ENCODE results near the gene FAM163B. TPM values are rescaled to one million over a fixed set of nuclear protein-coding genes. Genes with fewer than 3 reads are reported as not detected.
A peak's percentile ranks its signal among the peaks of the same experiment; 100 is the strongest.

The FAM163B gene
- total RNA-seq, 2 donors from 2014 or later = not detected

DNA sequence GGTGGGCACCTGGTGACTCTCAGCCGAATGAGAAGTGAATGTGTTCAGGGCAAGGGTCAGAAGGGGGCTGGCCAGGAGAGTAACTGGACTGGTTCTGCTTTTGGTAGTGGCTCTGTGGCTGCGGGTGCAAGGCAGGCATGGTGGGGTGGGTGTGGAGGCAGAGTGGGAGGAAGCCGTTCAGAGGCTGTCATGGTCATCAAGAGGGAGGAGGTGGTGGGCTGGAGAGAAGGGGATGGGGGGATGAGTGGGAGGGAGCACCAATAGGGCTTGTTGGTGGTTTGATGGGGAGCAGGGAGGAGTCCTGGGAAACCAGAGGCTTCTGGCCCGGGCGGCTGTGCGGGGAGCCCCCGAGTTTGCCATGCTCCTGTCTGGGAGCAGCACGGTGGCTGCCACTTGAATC lies 13.3 kb downstream of the FAM163B start:
- no peak overlapping the region for H3K4me3 Mint-ChIP-seq
- no peak for ATAC-seq (replicated peaks in 1 of 2)
- H3K27ac Mint-ChIP-seq = no peak overlapping the region

DNA sequence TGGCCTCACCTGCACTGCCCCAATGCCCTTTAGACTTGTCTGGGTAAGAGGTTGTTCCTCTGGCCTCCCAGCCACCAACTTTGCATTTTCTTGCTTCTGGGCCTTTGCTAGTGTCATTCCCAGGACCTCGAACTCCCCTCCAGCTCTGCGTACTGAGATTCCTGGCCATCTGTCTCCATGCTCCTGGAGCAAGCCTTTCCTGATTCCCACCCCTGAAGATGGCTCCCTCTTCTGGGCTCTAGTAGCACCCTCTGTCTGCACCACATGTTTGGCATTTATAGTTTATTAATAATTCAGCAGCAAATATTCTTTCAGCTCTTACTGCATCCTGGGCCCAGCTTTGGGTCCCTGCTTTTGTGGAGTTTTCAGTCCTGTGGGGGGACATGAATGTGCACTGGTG lies 14.9 kb downstream of the FAM163B start:
- no peaks in the 10 kb centered on the region for H3K4me1 Mint-ChIP-seq (ENCODE audit: low read depth)
- H3K27ac Mint-ChIP-seq = no peak overlapping the region
- H3K9me3 Mint-ChIP-seq = peaks cover 8 to 9% of the 10 kb centered on the region in 2 donors
- H3K27me3 Mint-ChIP-seq (ENCODE audit: low read depth) = no peaks in the 10 kb centered on the region
- peaks cover 8 to 9% of the 10 kb centered on the region in 2 donors for H3K36me3 Mint-ChIP-seq (ENCODE audit: insufficient read depth in 2 of 2)
- ATAC-seq (replicated peaks in 1 of 2) (no peak), DNase-seq (no peak)
- H3K4me3 Mint-ChIP-seq = no peak overlapping the region

More for the DNA sequence above, 13.3 kb downstream of the FAM163B start:
- Mint-ChIP-seq H3K4me1 (ENCODE audit: low read depth) (no peaks in the 10 kb centered on the region), H3K27me3 (ENCODE audit: low read depth) (no peaks in the 10 kb centered on the region), H3K36me3 (ENCODE audit: insufficient read depth in 2 of 2) (peaks cover 8 to 9% of the 10 kb centered on the region in 2 donors), H3K9me3 (peaks cover 8 to 9% of the 10 kb centered on the region in 2 donors)
- DNase-seq = no peak

DNA sequence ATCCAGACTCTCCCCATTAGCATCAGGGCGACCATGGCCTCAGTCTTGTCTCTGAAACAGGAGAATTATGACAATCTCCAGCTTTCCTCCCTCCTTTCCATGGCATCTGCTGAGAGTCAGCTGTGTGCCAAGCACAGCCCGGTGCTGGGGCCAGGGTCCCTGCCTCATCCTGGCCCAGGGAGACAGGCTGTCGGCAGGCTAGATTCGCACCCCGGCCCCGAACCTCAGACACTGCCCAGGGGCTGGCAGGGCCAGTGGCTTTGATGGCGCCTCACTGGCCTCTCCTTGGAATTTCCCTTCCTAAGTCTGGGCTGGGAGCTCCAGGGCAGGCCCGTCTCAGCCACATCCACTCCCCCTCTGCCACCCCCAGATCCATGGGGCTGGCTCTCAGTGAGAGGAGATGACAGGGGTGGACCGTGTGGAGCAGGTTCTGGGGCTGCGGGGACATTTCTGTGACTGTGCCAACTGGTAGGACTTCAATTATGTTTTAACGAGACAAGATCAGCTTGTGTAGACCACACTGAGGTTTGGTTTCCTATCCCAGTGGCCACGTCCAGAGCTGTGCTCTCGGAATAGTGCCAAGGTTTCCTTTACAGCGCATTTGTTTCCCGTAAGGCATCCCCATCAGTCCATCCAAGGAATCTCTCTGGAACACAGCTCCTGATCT lies 15.5 kb downstream of the FAM163B start:
- H3K27ac Mint-ChIP-seq = no peak overlapping the region
- H3K9me3 Mint-ChIP-seq = peaks cover 8 to 9% of the 10 kb centered on the region in 2 donors
- DNase-seq (no peak), ATAC-seq (replicated peaks in 1 of 2) (no peak)
- H3K4me3 Mint-ChIP-seq = no peak overlapping the region
- no peaks in the 10 kb centered on the region for H3K4me1 Mint-ChIP-seq (ENCODE audit: low read depth)
- H3K27me3 Mint-ChIP-seq (ENCODE audit: low read depth) = peaks cover under 1% of the 10 kb centered on the region
- H3K36me3 Mint-ChIP-seq (ENCODE audit: insufficient read depth in 2 of 2) = peaks cover 8 to 9% of the 10 kb centered on the region in 2 donors

GRCh38 chr9:133592731-133593409 lies 16.3 kb downstream of the FAM163B start:
- peaks cover 11% of the 10 kb centered on the region in 2 donors for H3K9me3 Mint-ChIP-seq
- ATAC-seq (replicated peaks in 1 of 2) = no peak
- H3K27me3 Mint-ChIP-seq (ENCODE audit: low read depth) = peaks cover 7% of the 10 kb centered on the region
- H3K4me1 Mint-ChIP-seq (ENCODE audit: low read depth) = no peaks in the 10 kb centered on the region
- H3K27ac Mint-ChIP-seq = no peak overlapping the region
- H3K4me3 Mint-ChIP-seq = no peak overlapping the region
- H3K36me3 Mint-ChIP-seq (ENCODE audit: insufficient read depth in 2 of 2) = peaks cover 10 to 11% of the 10 kb centered on the region in 2 donors
- DNase-seq = no peak

DNA sequence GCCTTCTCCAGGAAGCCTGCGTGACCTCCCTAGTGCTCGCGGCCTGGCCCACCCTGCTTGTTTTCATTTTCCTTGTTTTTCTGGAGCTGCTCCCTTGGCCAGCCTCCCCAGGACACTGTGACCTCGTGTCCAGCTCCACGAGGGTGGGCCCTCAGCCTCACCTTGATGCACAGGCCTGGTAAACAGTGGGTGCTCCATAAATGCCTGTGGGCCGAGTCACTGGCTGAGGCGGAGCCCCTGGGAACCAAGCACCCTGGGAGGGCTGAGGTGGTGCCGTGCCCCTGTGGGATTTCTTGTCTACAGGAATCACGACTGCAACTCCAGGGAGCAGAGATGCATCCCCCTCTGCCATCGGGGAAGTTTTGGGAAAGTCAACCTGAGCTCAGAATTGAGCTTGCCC lies 17.2 kb downstream of the FAM163B start:
- no peak for ATAC-seq (replicated peaks in 1 of 2)

GRCh38 chr9:133591116-133591910 lies 17.9 kb downstream of the FAM163B start:
- no peak for ATAC-seq (replicated peaks in 1 of 2)

More for the DNA sequence above, 17.2 kb downstream of the FAM163B start:
- Mint-ChIP-seq H3K4me1 (ENCODE audit: low read depth) (no peaks in the 10 kb centered on the region), H3K9me3 (peaks cover 4 to 5% of the 10 kb centered on the region in 2 donors), H3K27me3 (ENCODE audit: low read depth) (peaks cover 7% of the 10 kb centered on the region), H3K4me3 (no peak overlapping the region), H3K36me3 (ENCODE audit: insufficient read depth in 2 of 2) (peaks cover 3% of the 10 kb centered on the region in 2 donors), H3K27ac (no peak overlapping the region)
- DNase-seq = no peak

DNA sequence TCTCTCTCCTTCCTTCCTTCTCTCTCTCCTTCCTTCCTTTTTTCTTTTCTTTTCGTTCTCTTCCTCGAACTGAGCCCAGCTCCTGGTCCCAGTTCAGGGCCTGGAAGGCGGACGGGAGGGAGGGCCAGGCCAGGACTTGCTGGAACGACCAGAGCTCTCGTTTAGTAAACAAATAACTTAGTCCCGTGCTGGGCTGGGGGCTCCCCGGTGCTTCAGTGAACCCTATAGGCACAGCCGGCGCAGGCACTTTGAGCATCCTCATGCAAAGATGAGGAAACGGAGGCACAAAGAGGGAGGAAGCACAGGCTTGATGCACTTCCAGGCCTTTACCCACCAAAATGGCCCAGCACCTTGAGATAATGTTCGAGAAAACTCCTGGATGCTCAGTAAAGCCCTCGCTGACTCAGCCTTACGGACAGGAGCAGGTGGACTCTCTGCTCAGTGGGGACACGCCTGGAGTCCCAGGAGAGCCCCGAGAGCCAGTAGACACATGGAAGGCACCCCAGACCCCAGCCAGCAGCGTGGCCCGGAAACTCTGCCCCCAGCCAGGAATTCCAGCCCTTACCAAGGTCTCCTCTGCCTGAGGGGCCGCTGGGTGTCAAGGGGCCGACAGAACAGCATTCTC lies 18.8 kb downstream of the FAM163B start:
- peaks cover 2% of the 10 kb centered on the region in 2 donors for H3K36me3 Mint-ChIP-seq (ENCODE audit: insufficient read depth in 2 of 2)
- no peaks in the 10 kb centered on the region for H3K4me1 Mint-ChIP-seq (ENCODE audit: low read depth)
- H3K27ac Mint-ChIP-seq = peak overlapping the region; percentile 44
- peaks cover 22% of the 10 kb centered on the region for H3K27me3 Mint-ChIP-seq (ENCODE audit: low read depth)
- DNase-seq = no peak
- H3K9me3 Mint-ChIP-seq = peaks cover 2 to 3% of the 10 kb centered on the region in 2 donors
- ATAC-seq (replicated peaks in 1 of 2) = no peak
- no peak overlapping the region for H3K4me3 Mint-ChIP-seq

More at GRCh38 chr9:133591116-133591910, 17.9 kb downstream of the FAM163B start:
- no peak for DNase-seq
- Mint-ChIP-seq H3K4me3 (no peak overlapping the region), H3K9me3 (peaks cover 2 to 3% of the 10 kb centered on the region in 2 donors), H3K27me3 (ENCODE audit: low read depth) (peaks cover 13% of the 10 kb centered on the region), H3K4me1 (ENCODE audit: low read depth) (no peaks in the 10 kb centered on the region), H3K27ac (no peak overlapping the region), H3K36me3 (ENCODE audit: insufficient read depth in 2 of 2) (peaks cover 2% of the 10 kb centered on the region in 2 donors)

DNA sequence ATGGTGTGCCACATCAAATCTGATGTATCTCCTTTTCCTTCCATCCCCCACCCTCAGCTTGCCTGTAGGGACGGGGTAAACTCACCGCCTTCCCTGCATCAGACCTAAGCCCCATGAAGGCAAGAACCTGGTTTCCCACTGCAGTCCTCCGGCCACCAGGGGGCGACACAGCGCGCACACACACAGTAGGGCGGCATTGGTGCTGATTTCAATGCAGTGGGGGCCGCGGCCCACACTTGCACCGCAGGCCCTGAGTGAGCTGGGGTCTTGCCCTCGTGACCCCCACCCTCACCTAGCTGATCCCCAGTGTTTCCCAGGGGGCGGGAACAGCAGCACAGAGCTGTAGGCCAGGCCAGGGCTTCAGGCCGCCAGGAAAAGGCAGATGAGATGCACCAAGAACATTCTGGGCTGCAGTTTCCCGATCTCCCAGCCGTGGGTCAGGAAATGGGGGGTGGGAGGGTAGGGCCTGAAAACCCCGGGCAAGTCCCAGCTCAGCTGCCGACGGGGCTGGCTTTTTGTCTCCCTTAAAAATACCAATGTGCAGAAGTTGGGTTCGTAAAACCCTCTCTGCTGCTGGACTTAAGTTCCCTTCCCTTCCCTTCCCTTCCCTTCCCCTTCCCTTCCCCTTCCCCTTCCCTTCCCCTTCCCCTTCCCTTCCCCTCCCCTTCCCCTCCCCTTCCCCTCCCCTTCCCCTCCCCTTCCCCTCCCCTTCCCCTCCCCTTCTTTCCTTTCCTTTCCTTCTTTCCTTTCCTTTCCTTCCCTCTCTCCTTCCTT lies 19.5 kb downstream of the FAM163B start:
- Mint-ChIP-seq H3K4me3 (no peak overlapping the region), H3K4me1 (ENCODE audit: low read depth) (no peaks in the 10 kb centered on the region), H3K27me3 (ENCODE audit: low read depth) (peaks cover 26% of the 10 kb centered on the region), H3K27ac (no peak overlapping the region), H3K36me3 (ENCODE audit: insufficient read depth in 2 of 2) (peaks cover 2% of the 10 kb centered on the region in 2 donors), H3K9me3 (peaks cover 2 to 3% of the 10 kb centered on the region in 2 donors)
- DNase-seq = peak; percentile 49 to 52
- ATAC-seq (replicated peaks in 1 of 2) = no peak

- no peak for ATAC-seq (replicated peaks in 1 of 2)
- DNase-seq = no peak
- H3K9me3 Mint-ChIP-seq = peaks cover 2 to 3% of the 10 kb centered on the region in 2 donors
- H3K4me1 Mint-ChIP-seq (ENCODE audit: low read depth) = no peaks in the 10 kb centered on the region
- H3K27me3 Mint-ChIP-seq (ENCODE audit: low read depth) = peaks cover 35% of the 10 kb centered on the region
- peaks cover 2% of the 10 kb centered on the region in 2 donors for H3K36me3 Mint-ChIP-seq (ENCODE audit: insufficient read depth in 2 of 2)
- H3K4me3 Mint-ChIP-seq = no peak overlapping the region
- no peak overlapping the region for H3K27ac Mint-ChIP-seq
These were observed 21.7 kb downstream of the FAM163B start for GRCh38 chr9:133587466-133587865.

DNA sequence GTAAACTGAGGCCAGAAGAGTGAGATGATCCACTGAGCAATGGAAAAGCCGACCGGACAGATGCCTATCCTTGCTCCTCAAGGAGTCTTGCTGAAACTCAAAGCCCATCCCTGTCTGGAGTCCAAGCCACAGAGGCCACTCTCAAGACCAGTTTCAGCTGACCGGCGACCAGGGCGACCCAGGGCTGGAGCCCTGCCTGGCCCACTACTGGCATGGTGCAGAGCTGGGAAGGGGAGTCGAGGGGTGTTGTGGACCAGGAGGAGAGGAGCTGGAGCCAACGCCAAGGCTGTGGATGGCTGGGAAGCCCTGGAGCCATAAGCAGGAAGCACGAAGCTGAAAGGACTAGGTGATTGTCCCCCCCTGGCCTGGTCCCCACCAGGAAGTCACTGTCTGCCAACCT lies 22.1 kb downstream of the FAM163B start:
- H3K36me3 Mint-ChIP-seq (ENCODE audit: insufficient read depth in 2 of 2) = peaks cover 2% of the 10 kb centered on the region in 2 donors
- no peak overlapping the region for H3K27ac Mint-ChIP-seq
- peaks cover 2 to 3% of the 10 kb centered on the region in 2 donors for H3K9me3 Mint-ChIP-seq
- no peak overlapping the region for H3K4me3 Mint-ChIP-seq
- H3K27me3 Mint-ChIP-seq (ENCODE audit: low read depth) = peaks cover 37% of the 10 kb centered on the region
- no peak for ATAC-seq (replicated peaks in 1 of 2)
- no peak for DNase-seq
- H3K4me1 Mint-ChIP-seq (ENCODE audit: low read depth) = no peaks in the 10 kb centered on the region

DNA sequence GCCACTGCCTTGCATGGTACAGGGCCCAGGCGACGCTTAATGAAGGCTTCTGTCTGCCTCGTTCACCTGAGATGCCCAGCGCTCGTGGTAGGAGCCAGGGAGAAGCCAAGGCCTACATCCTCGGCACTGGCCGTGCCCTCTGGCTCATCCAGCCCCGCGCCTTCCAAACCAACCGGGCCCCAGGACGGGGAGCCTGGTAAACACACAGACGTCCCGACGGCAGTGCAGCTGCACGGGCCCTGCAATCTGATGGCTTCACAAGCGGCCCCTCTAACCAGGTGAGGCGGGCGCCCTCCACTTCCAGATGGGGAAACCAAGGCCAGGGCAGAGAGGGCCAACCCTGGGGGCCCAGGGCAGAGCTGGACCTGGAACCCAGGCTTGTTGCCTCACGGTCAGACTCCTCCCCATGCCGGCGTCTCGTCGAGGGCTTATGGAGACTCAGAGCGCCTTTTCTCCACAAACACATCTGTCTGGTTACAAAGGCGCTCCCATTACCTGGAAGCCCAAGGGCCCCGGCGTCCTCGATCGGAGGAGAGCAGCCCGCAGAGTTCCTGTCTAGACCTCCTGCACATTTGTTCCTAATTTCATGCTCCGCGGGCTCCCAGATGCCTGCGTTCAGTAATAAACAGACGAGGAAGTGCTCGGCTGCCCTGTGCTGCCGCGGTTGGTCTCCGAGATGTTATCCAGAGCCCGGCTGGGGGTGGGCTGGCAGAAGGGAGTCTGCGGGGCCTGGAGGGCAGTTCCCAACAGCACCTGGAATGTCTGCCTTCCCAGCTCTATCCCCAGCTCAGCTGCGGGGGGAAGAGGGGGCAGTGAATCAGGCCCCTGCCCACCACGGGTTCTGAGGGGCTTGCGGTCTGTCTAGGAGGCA lies 23.5 kb downstream of the FAM163B start:
- no peak for DNase-seq
- H3K9me3 Mint-ChIP-seq = peaks cover 2 to 3% of the 10 kb centered on the region in 2 donors
- no peaks in the 10 kb centered on the region for H3K4me1 Mint-ChIP-seq (ENCODE audit: low read depth)
- H3K36me3 Mint-ChIP-seq (ENCODE audit: insufficient read depth in 2 of 2) = peaks cover 2% of the 10 kb centered on the region in 2 donors
- H3K27me3 Mint-ChIP-seq (ENCODE audit: low read depth) = peaks cover 45% of the 10 kb centered on the region
- no peak overlapping the region for H3K27ac Mint-ChIP-seq
- ATAC-seq (replicated peaks in 1 of 2) = no peak
- H3K4me3 Mint-ChIP-seq = no peak overlapping the region
